GM19397 (cell line): ENCODE results near the gene CNR1.

Experiments
- ATAC-seq: cut with Tn5 transposase; IDR thresholded peaks from one replicate; pipeline ENCODE4 v1.9.1; 2021; ENCODE audit warnings: mild to moderate bottlenecking, moderate library complexity; ENCODE audit not compliant: unreplicated experiment

CNR1 gene

GRCh38 chr6:88144637-88145297 is 21.4 kb downstream of the CNR1 start:
- no peak for ATAC-seq

DNA sequence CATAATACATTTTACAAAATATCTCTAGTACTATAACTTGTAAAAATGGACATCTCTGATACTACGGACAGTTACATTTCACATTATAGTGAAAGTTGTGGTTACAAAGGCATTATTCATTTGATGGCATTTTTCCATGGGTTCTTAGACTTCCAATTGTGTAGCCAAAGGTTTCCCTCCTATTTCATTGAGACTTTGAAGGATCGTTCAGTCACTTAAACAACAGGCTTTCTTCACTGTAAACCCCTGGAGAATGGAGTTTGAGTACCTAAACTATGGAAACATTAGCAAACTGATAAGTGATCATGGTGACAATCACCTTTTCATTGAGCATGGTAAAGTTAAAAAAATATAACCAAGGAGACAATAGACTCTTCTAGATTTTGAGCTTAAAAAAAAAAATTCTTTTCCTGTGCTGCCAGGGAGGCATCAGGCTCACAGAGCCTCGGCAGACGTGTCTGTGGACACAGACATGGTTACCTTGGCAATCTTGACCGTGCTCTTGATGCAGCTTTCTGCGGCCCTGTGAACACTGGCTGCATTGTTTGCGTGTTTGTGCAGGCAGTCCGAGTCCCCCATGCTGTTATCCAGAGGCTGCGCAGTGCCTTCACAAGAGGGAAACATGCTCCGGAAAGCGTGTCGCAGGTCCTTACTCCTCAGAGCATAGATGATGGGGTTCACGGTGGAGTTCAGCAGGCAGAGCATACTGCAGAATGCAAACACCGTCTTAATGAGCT is 22.6 kb downstream of the CNR1 start:
- no peak for ATAC-seq

GRCh38 chr6:88142297-88142668 is 23.9 kb downstream of the CNR1 start:
- no peak for ATAC-seq

GRCh38 chr6:88141561-88142296 is 24.4 kb downstream of the CNR1 start:
- peak; percentile 92 for ATAC-seq

GRCh38 chr6:88137915-88138314 is 28.2 kb downstream of the CNR1 start:
- ATAC-seq, result no peak

DNA sequence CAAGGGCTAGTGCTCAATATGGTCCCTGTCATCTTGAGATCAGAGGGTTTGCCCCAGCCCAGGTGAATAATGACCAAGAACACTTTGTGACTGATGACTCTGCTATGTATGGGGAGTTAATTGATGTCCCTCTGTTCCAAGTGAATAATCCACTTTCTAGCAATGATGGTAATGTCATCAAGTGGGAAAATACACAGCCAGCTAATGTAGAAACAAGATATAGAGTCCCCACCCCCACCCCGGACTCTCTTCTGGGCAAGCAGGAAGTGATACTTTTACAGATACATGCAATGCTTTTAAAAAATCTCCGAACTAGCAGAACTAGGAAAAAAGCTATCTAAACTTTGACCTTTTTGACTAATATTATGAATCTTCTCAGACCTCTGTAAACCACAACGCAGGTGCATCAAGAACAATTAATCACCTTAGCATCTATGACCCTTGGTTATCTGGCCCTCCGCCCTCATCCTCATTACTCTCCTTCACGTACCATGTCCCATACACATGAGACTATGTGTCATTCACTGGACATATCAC is 30.5 kb downstream of the CNR1 start:
- ATAC-seq, result peak; percentile 69

DNA sequence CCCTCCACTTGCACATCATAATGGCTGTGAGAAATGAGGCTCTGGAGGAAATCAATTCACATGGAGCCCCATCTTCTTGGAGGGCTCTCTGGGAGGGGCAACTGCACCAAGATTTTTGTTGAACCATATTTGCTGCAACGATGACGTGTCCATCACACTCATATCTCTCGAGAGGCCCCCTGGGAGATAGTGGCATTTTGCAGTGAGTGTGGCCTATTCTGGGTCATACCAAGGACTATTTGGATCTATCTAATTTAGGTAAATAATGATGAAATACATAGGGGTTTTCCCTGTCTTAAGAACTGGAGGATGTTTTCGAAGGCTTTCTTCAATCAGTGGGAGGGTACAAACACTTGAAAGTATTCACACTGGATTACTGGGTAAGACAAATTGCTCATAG is 31.6 kb downstream of the CNR1 start:
- ATAC-seq, result no peak

- ATAC-seq, result no peak
Observed at GRCh38 chr6:88133718-88134117, 32.4 kb downstream of the CNR1 start.

DNA sequence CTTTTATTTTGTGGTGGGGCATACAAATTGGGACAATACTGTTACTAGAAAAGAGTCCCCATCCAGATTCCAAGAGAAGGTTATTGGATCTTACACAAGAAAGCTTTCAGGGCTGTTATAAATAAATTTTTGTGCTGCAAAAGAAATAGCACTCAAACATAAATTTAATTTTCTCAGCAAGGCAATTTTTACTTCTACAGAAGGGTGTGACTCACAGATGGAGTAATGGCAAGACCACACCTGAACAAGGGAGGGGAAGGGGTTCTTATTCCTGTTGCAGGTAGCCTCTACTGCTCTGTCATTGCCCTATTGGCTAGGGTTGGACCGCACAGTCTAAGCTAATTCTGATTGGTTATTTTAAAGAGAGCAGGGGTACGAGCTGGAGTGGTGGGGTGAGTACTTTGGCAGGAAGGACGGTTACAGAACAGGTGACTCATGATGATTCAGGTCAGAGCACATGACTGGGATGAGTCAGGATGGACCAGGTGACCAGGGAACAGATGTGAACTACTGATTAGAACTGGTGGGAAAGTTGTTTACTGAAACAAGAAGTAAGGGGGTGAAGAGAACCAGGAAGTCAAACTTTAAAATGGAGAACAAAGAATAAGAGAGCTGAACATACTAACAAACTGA is 41.1 kb downstream of the CNR1 start:
- no peak for ATAC-seq

GRCh38 chr6:88120635-88121034 is 45.5 kb downstream of the CNR1 start:
- no peak for ATAC-seq

DNA sequence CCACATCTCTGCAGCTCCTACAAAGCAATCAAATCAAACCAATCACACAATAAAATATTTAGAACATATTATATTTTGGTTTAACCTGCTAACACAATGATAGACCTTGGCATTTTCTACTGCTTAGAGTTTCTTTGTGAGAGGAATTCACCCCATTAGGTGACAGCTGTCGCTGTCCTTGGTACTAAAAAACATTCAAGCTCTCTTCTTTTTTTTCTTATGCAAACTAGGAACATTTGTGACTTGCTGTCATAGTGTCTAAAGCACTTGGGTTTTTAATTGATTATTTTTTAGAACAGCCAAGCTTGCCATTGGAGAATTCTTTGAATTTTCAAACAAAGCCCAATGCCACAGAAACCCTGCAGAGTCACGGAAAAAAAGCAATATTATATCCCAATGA is 46.4 kb downstream of the CNR1 start:
- no peak for ATAC-seq

- no peak for ATAC-seq
Observed at GRCh38 chr6:88116276-88116675, 49.9 kb downstream of the CNR1 start.

GRCh38 chr6:88115307-88115706 is 50.8 kb downstream of the CNR1 start:
- ATAC-seq, result no peak

DNA sequence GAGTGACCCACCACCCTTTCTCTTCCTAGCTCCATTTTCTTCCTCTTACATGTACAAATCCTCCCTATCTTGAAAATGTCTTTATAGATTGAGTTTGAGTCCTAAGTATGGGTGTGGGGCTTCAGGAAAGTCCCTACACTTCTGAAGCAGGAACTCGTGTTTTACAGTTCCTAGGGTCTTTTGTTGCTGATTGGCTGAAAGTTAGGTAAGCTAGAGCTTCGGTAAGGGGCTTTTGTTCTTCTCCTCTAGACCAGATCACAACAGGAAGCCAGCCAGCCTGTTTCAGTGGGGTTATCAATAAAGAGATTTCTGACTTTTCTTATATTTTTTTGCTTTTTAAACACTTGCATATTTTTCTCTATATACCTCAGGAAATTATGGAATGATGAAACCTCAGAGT is 51.3 kb downstream of the CNR1 start:
- no peak for ATAC-seq

GRCh38 chr6:88111991-88112390 is 54.2 kb downstream of the CNR1 start:
- ATAC-seq, result no peak

DNA sequence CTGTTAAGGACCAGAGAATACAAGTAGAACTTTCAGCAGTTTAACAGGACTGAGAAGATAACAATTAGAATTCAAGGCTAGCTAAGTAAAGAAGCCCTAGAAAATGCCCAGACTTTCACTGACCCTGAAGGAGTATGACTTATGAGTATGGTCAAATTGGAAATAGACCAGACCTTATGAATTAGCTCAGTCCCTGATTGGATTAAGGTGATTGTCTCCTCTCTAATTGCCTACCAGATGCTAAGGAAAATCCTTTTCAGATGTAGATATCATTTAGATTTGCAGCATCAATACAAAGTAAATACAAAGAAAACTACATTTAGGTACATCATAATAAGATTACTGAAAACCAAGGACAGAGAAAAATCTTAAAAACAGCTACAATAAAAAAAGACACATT is 58.9 kb downstream of the CNR1 start:
- ATAC-seq, result no peak

GRCh38 chr6:88105741-88106340 is 60.3 kb downstream of the CNR1 start:
- no peak for ATAC-seq
